Loucy (cell line): ENCODE results near the gene TSSK1B.

Source experiments
- H2AFZ ChIP-seq: fragments of 200-600 bp; sonication (generic); 2 replicates; pipeline ENCODE4 v1.6.0; 2016; ENCODE audit warnings: antibody characterized with exemption, mild to moderate bottlenecking, low read length, moderate library complexity
- H3F3A ChIP-seq: fragments of 200-600 bp; 2 replicates; pipeline ENCODE4 v1.6.0; 2016; ENCODE audit warnings: antibody characterized with exemption, low read depth, mild to moderate bottlenecking
- H3K27me3 ChIP-seq: fragments of 200-600 bp; sonication (generic); 2 replicates; pipeline ENCODE4 v1.6.1; 2014; ENCODE audit warnings: low read length, mild to moderate bottlenecking; ENCODE audit not compliant: insufficient read depth, poor library complexity, severe bottlenecking
- H3K36me3 ChIP-seq: fragments of 200-600 bp; sonication (generic); 2 replicates; pipeline ENCODE4 v1.6.1; 2016; ENCODE audit warnings: low read length; ENCODE audit not compliant: insufficient read depth
- H3K4me1 ChIP-seq: fragments of 200-600 bp; sonication (generic); 2 replicates; pipeline ENCODE4 v1.5.1; 2014; ENCODE audit warnings: low read length, mild to moderate bottlenecking; ENCODE audit not compliant: insufficient read depth, poor library complexity, severe bottlenecking
- H3K4me2 ChIP-seq: fragments of 200-600 bp; sonication (generic); 2 replicates; pipeline ENCODE4 v1.6.0; 2014; ENCODE audit warnings: antibody characterized with exemption, low read length, low read depth, mild to moderate bottlenecking; ENCODE audit not compliant: poor library complexity, severe bottlenecking
- H3K4me3 ChIP-seq: fragments of 200-600 bp; sonication (generic); 2 replicates; pipeline ENCODE4 v1.5.1; 2014; ENCODE audit warnings: low read length, mild to moderate bottlenecking, mixed read lengths; ENCODE audit not compliant: poor library complexity, severe bottlenecking
- H3K79me2 ChIP-seq: fragments of 200-600 bp; sonication (generic); 2 replicates; pipeline ENCODE4 v1.6.1; 2014; ENCODE audit warnings: low read length; ENCODE audit not compliant: insufficient read depth
- H3K9ac ChIP-seq: fragments of 200-600 bp; sonication (generic); 2 replicates; pipeline ENCODE4 v1.6.0; 2014; ENCODE audit warnings: mild to moderate bottlenecking, low read depth, low read length, moderate library complexity; ENCODE audit not compliant: poor library complexity, severe bottlenecking
- H3K9me2 ChIP-seq: fragments of 200-600 bp; sonication (generic); replicated peaks from 2 replicates; pipeline ENCODE4 v1.6.1; 2016; ENCODE audit warnings: low read depth, low read length, mixed read lengths
- H3K9me3 ChIP-seq: fragments of 200-600 bp; sonication (generic); 2 replicates; pipeline ENCODE4 v1.6.1; 2014; ENCODE audit warnings: mild to moderate bottlenecking, antibody characterized with exemption, low read length, low read depth; ENCODE audit not compliant: insufficient read depth
- H4K20me1 ChIP-seq: fragments of 200-600 bp; sonication (generic); 2 replicates; pipeline ENCODE4 v1.6.0; 2014; ENCODE audit warnings: antibody characterized with exemption, low read length, mild to moderate bottlenecking; ENCODE audit not compliant: insufficient read depth, poor library complexity, severe bottlenecking
- CTCF ChIP-seq: fragments of 200-600 bp; sonication (generic); conservative IDR thresholded peaks from 2 replicates; pipeline ENCODE4 v1.5.1; 2014; ENCODE audit warnings: mild to moderate bottlenecking, antibody characterized with exemption, low read length
- EZH2phosphoT487 ChIP-seq: fragments of 200-600 bp; IDR thresholded peaks from 2 replicates; pipeline ENCODE4 v1.6.1; 2018; ENCODE audit warnings: antibody characterized with exemption, mild to moderate bottlenecking, moderate library complexity, borderline replicate concordance

TSSK1B gene

GRCh38 chr5:113397046-113397445 is 37.7 kb downstream of the TSSK1B start:
- no peaks in the 10 kb centered on the region for H3K36me3 ChIP-seq
- H3K9me3 ChIP-seq, result no peaks in the 10 kb centered on the region
- H3K4me2 ChIP-seq, result no peak overlapping the region
- H3K9me2 ChIP-seq, result no peaks in the 10 kb centered on the region
- no peak overlapping the region for H2AFZ ChIP-seq
- no peaks in the 10 kb centered on the region for H3K79me2 ChIP-seq
- no peaks in the 10 kb centered on the region for H3F3A ChIP-seq
- no peak overlapping the region for H3K4me3 ChIP-seq
- H3K4me1 ChIP-seq, result no peaks in the 10 kb centered on the region
- no peak overlapping the region for H3K9ac ChIP-seq
- H4K20me1 ChIP-seq, result no peaks in the 10 kb centered on the region
- no peak for TF ChIP-seq CTCF
- no peak for TF ChIP-seq EZH2phosphoT487
- H3K27me3 ChIP-seq, result no peaks in the 10 kb centered on the region

- Histone ChIP-seq H4K20me1 (no peaks in the 10 kb centered on the region), H3K27me3 (no peaks in the 10 kb centered on the region)
Measured at GRCh38 chr5:113394658-113395057, 40.1 kb downstream of the TSSK1B start.

GRCh38 chr5:113390224-113390623 is 44.6 kb downstream of the TSSK1B start:
- no peak overlapping the region for H3K4me3 ChIP-seq
- no peak for TF ChIP-seq CTCF
- no peak overlapping the region for H2AFZ ChIP-seq
- no peaks in the 10 kb centered on the region for H4K20me1 ChIP-seq
- H3K9ac ChIP-seq, result no peak overlapping the region
- H3K9me2 ChIP-seq, result no peaks in the 10 kb centered on the region
- H3K79me2 ChIP-seq, result no peaks in the 10 kb centered on the region
- no peaks in the 10 kb centered on the region for H3K27me3 ChIP-seq
- no peaks in the 10 kb centered on the region for H3F3A ChIP-seq
- no peaks in the 10 kb centered on the region for H3K4me1 ChIP-seq
- H3K4me2 ChIP-seq, result no peak overlapping the region
- no peaks in the 10 kb centered on the region for H3K9me3 ChIP-seq
- no peaks in the 10 kb centered on the region for H3K36me3 ChIP-seq

More at GRCh38 chr5:113394658-113395057, 40.1 kb downstream of the TSSK1B start:
- H3K4me3 ChIP-seq, result no peak overlapping the region
- H3K79me2 ChIP-seq, result no peaks in the 10 kb centered on the region
- H3K9me2 ChIP-seq, result no peaks in the 10 kb centered on the region
- H2AFZ ChIP-seq, result no peak overlapping the region
- no peaks in the 10 kb centered on the region for H3K9me3 ChIP-seq
- H3K4me1 ChIP-seq, result no peaks in the 10 kb centered on the region
- no peaks in the 10 kb centered on the region for H3F3A ChIP-seq
- TF ChIP-seq CTCF (no peak), EZH2phosphoT487 (no peak)
- H3K36me3 ChIP-seq, result no peaks in the 10 kb centered on the region
- no peak overlapping the region for H3K4me2 ChIP-seq
- no peak overlapping the region for H3K9ac ChIP-seq
